IMR-90 (cell line): ENCODE measurements around the gene KCNMA1. TPM values are rescaled to one million over a fixed set of nuclear protein-coding genes. Genes with fewer than 3 reads are reported as not detected.
A peak's percentile ranks its signal among the peaks of the same experiment; 100 is the strongest.

Experiments
- ATAC-seq: fragments of 200-7000 bp; cut with Tn5 transposase; 2 replicates; pipeline ENCODE4 v1.9.1; 2020; ENCODE audit warnings: low read depth, mild to moderate bottlenecking, moderate library complexity
- BruUV-seq: library from RNA; stranded (reverse); fragments of 400-500 nt; replicated peaks from 2 replicates; lab custom pipeline; 2021; lab: Mats Ljungman, UMichigan
- CTCF ChIA-PET: fragments of 300-600 bp; formaldehyde crosslinking; extraction: SDS; loops from one replicate; lab custom pipeline; 2021; ENCODE audit warnings: antibody characterized with exemption; lab: Yijun Ruan, JAX
- POLR2A ChIA-PET: fragments of 300-600 bp; sonication (Branson Sonifier 250); formaldehyde crosslinking; loops from one replicate; lab custom pipeline; 2022; ENCODE audit warnings: antibody characterized with exemption; ENCODE audit not compliant: unreplicated experiment; lab: Charles Lee
- DNase-seq: peaks from one replicate; pipeline ENCODE4 v3.0.0; 2013
- H2AFZ ChIP-seq: replicated peaks from 2 replicates; pipeline ENCODE3; 2013; ENCODE audit warnings: low read length, mild to moderate bottlenecking; ENCODE audit not compliant: poor library complexity
- H2AK5ac ChIP-seq: 2 replicates; pipeline ENCODE4 v1.6.1; 2013; ENCODE audit warnings: low read depth, low read length, inconsistent platforms
- H2AK9ac ChIP-seq: replicated peaks from 2 replicates; pipeline ENCODE3; 2013; ENCODE audit warnings: mild to moderate bottlenecking, low read depth, low read length, moderate library complexity; ENCODE audit not compliant: poor library complexity
- H2BK120ac ChIP-seq: 2 replicates; pipeline ENCODE4 v1.6.1; 2013; ENCODE audit warnings: low read depth, low read length, inconsistent platforms
- H2BK15ac ChIP-seq: 3 replicates; pipeline ENCODE4 v1.6.1; 2013; ENCODE audit warnings: low read depth, low read length, inconsistent platforms
- H2BK20ac ChIP-seq: 2 replicates; pipeline ENCODE4 v1.6.1; 2013; ENCODE audit warnings: low read depth, mild to moderate bottlenecking, inconsistent platforms, low read length, moderate library complexity
- H2BK5ac ChIP-seq: 2 replicates; pipeline ENCODE4 v1.6.1; 2013; ENCODE audit warnings: mild to moderate bottlenecking, low read depth, low read length, inconsistent platforms; ENCODE audit not compliant: poor library complexity, severe bottlenecking
- H3K14ac ChIP-seq: replicated peaks from 2 replicates; pipeline ENCODE4 v1.6.1; 2013; ENCODE audit warnings: low read depth, low read length, inconsistent platforms
- H3K18ac ChIP-seq: 2 replicates; pipeline ENCODE4 v1.6.1; 2013; ENCODE audit warnings: low read depth, low read length, control low read depth
- H3K23ac ChIP-seq: 2 replicates; pipeline ENCODE4 v1.6.1; 2013; ENCODE audit warnings: low read depth, low read length, inconsistent platforms
- H3K27ac ChIP-seq: 2 replicates; pipeline ENCODE4 v1.5.1; 2013; ENCODE audit warnings: mild to moderate bottlenecking, control low read depth, low read length; ENCODE audit not compliant: insufficient read depth
- H3K27me3 ChIP-seq: 2 replicates; pipeline ENCODE4 v1.6.1; 2013; ENCODE audit warnings: low read length; ENCODE audit not compliant: control insufficient read depth, insufficient read depth
- H3K36me3 ChIP-seq: 2 replicates; pipeline ENCODE4 v1.6.1; 2013; ENCODE audit warnings: low read length, mixed read lengths; ENCODE audit not compliant: control insufficient read depth, insufficient read depth
- H3K4ac ChIP-seq: 2 replicates; pipeline ENCODE4 v1.6.1; 2013; ENCODE audit warnings: low read depth, low read length, inconsistent platforms
- H3K4me1 ChIP-seq: 2 replicates; pipeline ENCODE4 v1.6.1; 2013; ENCODE audit warnings: low read length, mixed read lengths; ENCODE audit not compliant: control insufficient read depth, insufficient read depth
- H3K4me2 ChIP-seq: 2 replicates; pipeline ENCODE4 v1.6.1; 2013; ENCODE audit warnings: low read depth, mild to moderate bottlenecking, control low read depth, low read length, moderate library complexity
- H3K4me3 ChIP-seq: 2 replicates; pipeline ENCODE4 v1.5.1; 2013; ENCODE audit warnings: low read depth, mild to moderate bottlenecking, control low read depth, low read length, moderate library complexity; ENCODE audit not compliant: insufficient read depth
- H3K56ac ChIP-seq: 2 replicates; pipeline ENCODE4 v1.6.1; 2013; ENCODE audit warnings: low read length, inconsistent platforms; ENCODE audit not compliant: insufficient read depth; ENCODE audit errors: extremely low read depth
- H3K79me1 ChIP-seq, 2 experiments: 2 replicates each; pipeline ENCODE4 v1.6.1; 2013; ENCODE audit warnings: low read length in 2 of 2, inconsistent platforms in 1 of 2, low read depth in 1 of 2
- H3K9ac ChIP-seq: 2 replicates; pipeline ENCODE4 v1.6.1; 2013; ENCODE audit warnings: low read depth, low read length, control low read depth
- H3K9me1 ChIP-seq: 2 replicates; pipeline ENCODE4 v1.6.1; 2013; ENCODE audit warnings: low read length, inconsistent platforms; ENCODE audit not compliant: insufficient read depth
- H3K9me3 ChIP-seq: 2 replicates; pipeline ENCODE4 v1.6.1; 2013; ENCODE audit warnings: low read length; ENCODE audit not compliant: control insufficient read depth, insufficient read depth
- H4K20me1 ChIP-seq: 2 replicates; pipeline ENCODE4 v1.6.1; 2013; ENCODE audit warnings: low read length, inconsistent platforms; ENCODE audit not compliant: insufficient read depth
- H4K5ac ChIP-seq: 2 replicates; pipeline ENCODE4 v1.6.1; 2013; ENCODE audit warnings: mild to moderate bottlenecking, low read depth, low read length, control low read depth
- H4K8ac ChIP-seq, 2 experiments: 2 replicates each; pipeline ENCODE4 v1.6.1; 2013; ENCODE audit warnings: low read depth in 2 of 2, low read length in 2 of 2, control low read depth in 1 of 2, inconsistent platforms in 1 of 2
- H4K91ac ChIP-seq: 2 replicates; pipeline ENCODE4 v1.6.1; 2013; ENCODE audit warnings: low read depth, low read length, inconsistent platforms; ENCODE audit not compliant: insufficient read depth
- MAZ ChIP-seq: IDR thresholded peaks from 2 replicates; pipeline ENCODE4 v1.6.1; 2012; ENCODE audit warnings: low read depth, mild to moderate bottlenecking, low read length, improper control_type of control experiment, moderate library complexity, borderline replicate concordance
- RAD21 ChIP-seq: IDR thresholded peaks from 2 replicates; pipeline ENCODE4 v1.6.1; 2012; ENCODE audit warnings: low read length, improper control_type of control experiment
- WGBS, 2 experiments: methylation state at CpG; one replicate each; pipeline versions ENCODE4 v1.1.5 to v1.1.7; 2013; ENCODE audit warnings: missing lambda C conversion rate in 2 of 2; ENCODE audit not compliant: insufficient read length in 1 of 2; ENCODE audit errors: extremely low coverage in 2 of 2; 5-methylcytosine and 5-hydroxymethylcytosine counted together
- dilution Hi-C: fragments of 300-500 bp; cut with HindIII; formaldehyde crosslinking; loops from one replicate; pipeline ENCODE4 v1.14.3; 2018; ENCODE audit warnings: low sequenced_read_pairs; ENCODE audit not compliant: unreplicated experiment
- in situ Hi-C: fragments of 300-500 bp; cut with MboI; formaldehyde crosslinking; loops from 3 replicates; pipeline ENCODE4 v1.14.3; 2019; ENCODE audit warnings: low sequenced_read_pairs, inconsistent platforms, mixed read lengths
- intact Hi-C: fragments of 100-400 bp; cut with micrococcal nuclease; formaldehyde crosslinking; loops from 2 replicates; pipeline ENCODE4 v1.10.0; 2022
- polyA plus RNA-seq, 3 experiments: library from polyadenylated mRNA; depleted of rRNA; stranded (reverse); fragments of >200 nt; gene quantifications; 2 replicates each; pipeline ENCODE4 v1.2.3, GENCODE V29; 2012; ENCODE audit warnings: low replicate concordance in 1 of 3
- total RNA-seq: library from RNA; depleted of rRNA; stranded (reverse); fragments of >200 nt; gene quantifications from 2 replicates; pipeline ENCODE4 v1.2.3, GENCODE V29; 2012
- TF ChIP-seq, protein P1 (sequence below): conservative IDR thresholded peaks from 2 replicates; pipeline ENCODE4 v1.5.1; 2012; ENCODE audit warnings: mild to moderate bottlenecking, low read depth, low read length, improper control_type of control experiment

KCNMA1 gene
- total and polyA plus RNA-seq, 2 of the 4 experiments (the other 2 are of a cell fraction), result 25.6 to 29.6 TPM

DNA sequence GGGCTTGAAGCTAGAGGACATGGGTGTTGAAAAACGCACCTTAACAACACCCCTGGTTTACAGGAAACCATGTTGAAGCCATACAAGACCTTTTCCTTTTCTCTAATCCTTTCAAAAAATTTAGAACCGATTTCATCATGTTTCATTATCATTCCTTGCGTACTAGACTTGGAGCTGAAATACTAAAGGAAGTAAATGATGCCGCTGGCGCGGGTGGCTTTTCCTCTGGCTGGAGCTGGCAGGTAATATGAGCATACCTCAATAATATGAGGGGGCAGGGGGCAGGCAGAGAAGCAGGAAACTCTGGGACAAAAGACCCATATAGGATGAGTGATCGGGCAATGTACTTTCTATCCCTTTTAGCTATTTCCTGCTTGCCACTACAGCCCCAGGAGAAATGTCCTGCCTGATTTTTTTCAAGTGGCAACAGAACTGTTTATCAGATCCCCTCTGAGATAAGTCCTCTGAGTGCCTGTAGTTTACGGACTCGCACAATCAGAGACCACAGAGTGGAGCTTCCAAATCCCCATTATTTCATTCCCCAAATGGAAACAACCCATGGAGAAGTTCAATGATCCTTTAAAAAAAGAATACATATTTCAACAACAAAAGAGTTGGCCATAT lies 450.1 kb downstream of the KCNMA1 start:
- ChIA-PET POLR2A (no interaction called here), CTCF (interaction anchor here (1.6 kb wide), 1 partner anchor 55 kb away, joined by 6 read pairs; no protein-coding TSS in a partner anchor)
- H3K23ac ChIP-seq, result no peak overlapping the region
- peak overlapping the region; percentile 51; the same call in 1 of the 2 replicates for H2AK5ac ChIP-seq
- no peak for TF ChIP-seq RAD21
- TF ChIP-seq, protein P1, sequence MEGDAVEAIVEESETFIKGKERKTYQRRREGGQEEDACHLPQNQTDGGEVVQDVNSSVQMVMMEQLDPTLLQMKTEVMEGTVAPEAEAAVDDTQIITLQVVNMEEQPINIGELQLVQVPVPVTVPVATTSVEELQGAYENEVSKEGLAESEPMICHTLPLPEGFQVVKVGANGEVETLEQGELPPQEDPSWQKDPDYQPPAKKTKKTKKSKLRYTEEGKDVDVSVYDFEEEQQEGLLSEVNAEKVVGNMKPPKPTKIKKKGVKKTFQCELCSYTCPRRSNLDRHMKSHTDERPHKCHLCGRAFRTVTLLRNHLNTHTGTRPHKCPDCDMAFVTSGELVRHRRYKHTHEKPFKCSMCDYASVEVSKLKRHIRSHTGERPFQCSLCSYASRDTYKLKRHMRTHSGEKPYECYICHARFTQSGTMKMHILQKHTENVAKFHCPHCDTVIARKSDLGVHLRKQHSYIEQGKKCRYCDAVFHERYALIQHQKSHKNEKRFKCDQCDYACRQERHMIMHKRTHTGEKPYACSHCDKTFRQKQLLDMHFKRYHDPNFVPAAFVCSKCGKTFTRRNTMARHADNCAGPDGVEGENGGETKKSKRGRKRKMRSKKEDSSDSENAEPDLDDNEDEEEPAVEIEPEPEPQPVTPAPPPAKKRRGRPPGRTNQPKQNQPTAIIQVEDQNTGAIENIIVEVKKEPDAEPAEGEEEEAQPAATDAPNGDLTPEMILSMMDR, result no peak
- no peak for TF ChIP-seq MAZ
- no peak overlapping the region for H2AK9ac ChIP-seq
- no peak overlapping the region; the same call in 1 of the 2 replicates for H3K14ac ChIP-seq
- dilution Hi-C loops (no loop called here), in situ Hi-C loops (no loop called here), intact Hi-C loops (no loop called here)
- H4K20me1 ChIP-seq, result no peaks in the 10 kb centered on the region
- H2BK15ac ChIP-seq, result no peak overlapping the region
- no peak overlapping the region for H3K4me3 ChIP-seq
- no peaks in the 10 kb centered on the region; the same call in 1 of the 2 replicates for H3K9me1 ChIP-seq
- no peak overlapping the region for H2AFZ ChIP-seq
- peak overlapping the region; percentile 63; the same call in 1 of the 2 replicates for H2BK20ac ChIP-seq
- no peak overlapping the region for H3K56ac ChIP-seq
- H2BK5ac ChIP-seq, result no peak overlapping the region
- WGBS, 2 experiments, result 70% methylated on average over 2 of the region's 9 CpGs; no CpG with 5 or more reads in 1 of the 2 experiments
- H4K5ac ChIP-seq, result no peak overlapping the region; the same call in 1 of the 2 replicates
- 0 out of 2 replicates have a peak overlapping the region, but pooled peaks have one; percentile 40 for H2BK120ac ChIP-seq
- H3K4me2 ChIP-seq, result no peak overlapping the region
- H3K27ac ChIP-seq, result no peak overlapping the region
- H3K27me3 ChIP-seq, result no peaks in the 10 kb centered on the region
- DNase-seq (no peak), ATAC-seq (no peak)
- BruUV-seq, result no TSS peak
- no peak overlapping the region for H3K4ac ChIP-seq
- H3K9ac ChIP-seq, result no peak overlapping the region
- H4K8ac ChIP-seq, result peak overlapping the region in 1 of 2 experiments; percentile 53; a peak in 1 of 4 replicates
- no peaks in the 10 kb centered on the region for H3K9me3 ChIP-seq
- H3K79me1 ChIP-seq, result no peaks in the 10 kb centered on the region
- no peak overlapping the region for H3K18ac ChIP-seq
- peaks cover 6% of the 10 kb centered on the region for H3K4me1 ChIP-seq
- H3K36me3 ChIP-seq, result no peaks in the 10 kb centered on the region
- no peak overlapping the region for H4K91ac ChIP-seq
